Stimulated activated CD4-positive, alpha-beta T cell treated with anti-CD3 and anti-CD28 coated beads, Interleukin-2, amount 100 ng/mL, for 48 hours (primary cell): Measurements from ENCODE around the gene NDFIP1.
A peak's percentile ranks its signal among the peaks of the same experiment; 100 is the strongest.

ENCODE experiments used
- DNase-seq, 2 donors: peaks; one replicate each; pipeline ENCODE4 v3.0.0-alpha.2; 2020

Gene NDFIP1

GRCh38 chr5:142095035-142095434 lies 13.5 kb upstream of the NDFIP1 start:
- peak; percentile 52 to 67 for DNase-seq

GRCh38 chr5:142095651-142096330 lies 12.8 kb upstream of the NDFIP1 start:
- peak; percentile 67 to 68 for DNase-seq

GRCh38 chr5:142096382-142096781 lies 12.2 kb upstream of the NDFIP1 start:
- DNase-seq, result no peak

- no peak for DNase-seq
These were observed 10.9 kb upstream of the NDFIP1 start for GRCh38 chr5:142097681-142098080.

DNA sequence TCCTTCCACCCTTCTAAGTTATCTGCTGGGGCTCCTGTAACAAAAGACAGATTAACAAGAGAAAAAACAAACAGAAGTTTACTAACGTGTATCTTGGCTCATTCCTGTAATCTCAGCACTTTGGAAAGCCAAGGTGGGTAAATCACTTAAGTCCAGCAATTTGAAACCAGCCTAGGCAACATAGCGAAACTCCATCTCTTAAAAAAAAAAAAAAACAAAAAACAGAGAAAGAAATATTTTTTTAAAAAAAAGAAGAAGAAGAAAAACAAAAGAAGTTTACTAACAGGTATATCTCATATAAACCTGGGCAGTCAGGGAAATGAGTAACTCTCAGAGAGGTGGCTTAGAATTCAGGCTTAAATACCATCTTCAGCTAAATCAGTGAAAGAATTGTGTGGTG lies 10.3 kb upstream of the NDFIP1 start:
- no peak for DNase-seq

- DNase-seq, result no peak
These were observed 9.6 kb upstream of the NDFIP1 start for GRCh38 chr5:142098931-142099330.

DNA sequence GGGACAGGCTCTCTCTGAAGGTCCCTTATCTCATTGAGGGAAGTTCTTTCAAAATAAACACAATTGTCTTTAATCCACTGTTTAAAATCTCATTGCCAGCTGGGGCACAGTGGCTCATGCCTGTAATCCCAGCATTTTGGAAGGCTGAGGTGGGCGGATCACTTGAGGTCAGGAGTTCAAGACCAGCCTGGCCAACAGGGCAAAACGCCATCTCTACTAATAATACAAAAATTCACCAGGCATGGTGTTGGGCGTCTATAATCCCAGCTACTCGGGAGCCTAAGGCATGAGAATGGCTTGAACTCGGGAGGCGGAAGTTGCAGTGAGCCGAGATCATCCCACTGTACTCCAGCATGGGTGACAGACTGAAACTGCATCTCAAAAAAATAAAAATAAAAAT lies 8.3 kb upstream of the NDFIP1 start:
- no peak for DNase-seq

GRCh38 chr5:142102980-142103740 lies 5.4 kb upstream of the NDFIP1 start:
- no peak for DNase-seq

DNA sequence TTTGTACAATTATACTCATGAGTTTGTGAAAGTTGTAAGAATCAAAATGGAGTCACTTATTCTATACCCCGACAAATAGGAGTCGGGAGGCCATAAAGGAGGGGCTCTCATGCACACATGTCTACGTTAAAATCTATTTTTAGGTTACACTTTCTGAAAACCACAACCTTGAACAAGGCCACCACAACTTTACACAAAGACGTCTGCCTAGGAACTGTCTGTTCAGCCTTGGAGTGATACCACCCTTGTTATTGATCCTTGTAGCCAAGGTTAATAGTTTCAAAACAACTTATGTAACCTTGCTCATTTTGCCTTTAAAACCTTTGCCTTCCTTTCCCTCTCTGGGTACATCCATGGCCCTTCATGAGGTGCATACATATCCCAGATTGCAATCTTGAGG lies 4.1 kb upstream of the NDFIP1 start:
- DNase-seq, result no peak

DNA sequence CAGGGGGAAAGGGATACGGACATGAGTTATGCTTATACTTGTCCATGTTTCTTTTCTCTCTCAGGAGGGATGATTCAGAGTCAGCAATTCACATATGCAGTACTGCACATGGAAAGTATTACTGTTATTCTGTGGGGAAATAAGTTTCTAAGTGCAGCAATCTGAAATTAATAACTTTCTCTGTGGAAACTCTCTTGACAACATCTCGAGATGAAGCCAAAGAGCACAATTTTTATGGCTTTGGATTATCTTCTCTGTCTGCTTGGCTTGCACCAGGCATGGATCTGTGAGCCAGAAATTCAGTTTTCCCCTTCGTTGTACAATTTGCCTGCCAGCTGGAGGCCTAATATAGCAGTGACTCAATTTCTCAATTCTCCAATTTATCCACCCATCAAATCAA lies 2.5 kb upstream of the NDFIP1 start:
- no peak for DNase-seq

GRCh38 chr5:142107036-142107735 lies 1.4 kb upstream of the NDFIP1 start:
- DNase-seq, result no peak

DNA sequence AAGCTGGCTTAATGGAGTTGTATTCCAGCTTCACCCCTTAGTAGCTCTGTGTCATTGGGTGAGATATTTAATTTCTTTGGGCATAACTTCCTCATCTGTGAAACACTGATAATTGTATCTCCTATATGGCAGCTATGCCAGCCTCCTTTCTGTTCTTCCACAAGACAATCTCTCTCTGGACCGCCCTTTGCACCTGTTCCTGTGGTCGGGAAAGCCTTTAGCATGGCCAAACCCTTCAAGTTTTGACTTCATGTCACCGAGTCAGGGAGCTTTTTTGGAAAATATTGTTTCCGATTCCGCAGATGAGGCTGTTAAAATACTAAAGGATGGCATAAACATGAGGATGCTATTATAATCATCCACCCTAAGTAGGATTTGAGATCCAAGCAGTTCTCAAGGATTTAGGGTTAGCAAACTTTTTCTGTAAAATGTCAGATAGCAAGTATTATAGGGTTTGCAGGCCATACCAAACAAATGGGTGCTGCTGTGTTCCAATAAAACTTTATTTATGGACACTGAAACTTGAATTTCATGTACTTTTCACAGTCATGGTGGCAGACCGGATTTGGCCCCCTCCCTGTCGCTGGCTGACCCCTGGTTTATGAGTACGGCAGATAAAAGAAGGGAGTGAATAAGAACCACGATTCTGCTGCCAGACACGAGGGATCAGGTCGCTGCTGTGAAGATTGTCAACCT lies 695 bp upstream of the NDFIP1 start:
- no peak for DNase-seq

DNA sequence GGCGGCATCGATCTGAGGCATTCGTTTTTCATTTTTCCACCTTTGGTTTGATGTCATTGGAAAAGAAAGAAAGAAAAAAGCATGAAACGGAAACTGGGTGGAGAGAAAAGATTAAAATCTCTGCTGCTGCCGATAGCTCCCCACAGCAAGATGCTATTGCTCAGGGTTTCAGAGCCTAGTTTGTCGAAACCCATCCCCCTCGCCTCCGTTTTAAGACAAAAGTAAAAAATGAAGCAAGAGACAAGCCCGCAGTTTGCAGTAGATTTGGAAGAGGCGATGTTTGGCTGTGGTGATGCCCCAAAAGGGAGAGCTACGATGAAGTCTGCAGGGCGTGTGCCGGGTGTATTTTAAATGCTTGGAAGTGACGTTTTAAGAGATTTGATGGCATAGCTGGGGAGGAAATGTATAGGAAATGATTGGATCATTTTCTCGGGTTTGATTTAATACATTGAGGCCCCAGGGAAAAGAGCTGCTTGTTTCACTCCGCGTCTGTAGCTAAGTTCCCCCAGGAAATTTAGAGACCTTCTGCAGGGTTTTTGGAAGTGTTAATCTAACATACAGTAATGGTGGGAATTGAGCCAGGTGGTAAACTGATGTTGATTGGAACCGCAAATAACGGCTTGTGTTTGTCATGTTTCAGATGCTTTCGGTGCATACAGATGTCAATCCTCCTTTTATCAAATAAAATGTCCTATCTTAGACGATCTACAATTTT lies 909 bp downstream of the NDFIP1 start:
- DNase-seq, result peak in 1 of 2 donors; percentile 38

GRCh38 chr5:142110046-142110531 lies 1.5 kb downstream of the NDFIP1 start:
- no peak for DNase-seq

DNA sequence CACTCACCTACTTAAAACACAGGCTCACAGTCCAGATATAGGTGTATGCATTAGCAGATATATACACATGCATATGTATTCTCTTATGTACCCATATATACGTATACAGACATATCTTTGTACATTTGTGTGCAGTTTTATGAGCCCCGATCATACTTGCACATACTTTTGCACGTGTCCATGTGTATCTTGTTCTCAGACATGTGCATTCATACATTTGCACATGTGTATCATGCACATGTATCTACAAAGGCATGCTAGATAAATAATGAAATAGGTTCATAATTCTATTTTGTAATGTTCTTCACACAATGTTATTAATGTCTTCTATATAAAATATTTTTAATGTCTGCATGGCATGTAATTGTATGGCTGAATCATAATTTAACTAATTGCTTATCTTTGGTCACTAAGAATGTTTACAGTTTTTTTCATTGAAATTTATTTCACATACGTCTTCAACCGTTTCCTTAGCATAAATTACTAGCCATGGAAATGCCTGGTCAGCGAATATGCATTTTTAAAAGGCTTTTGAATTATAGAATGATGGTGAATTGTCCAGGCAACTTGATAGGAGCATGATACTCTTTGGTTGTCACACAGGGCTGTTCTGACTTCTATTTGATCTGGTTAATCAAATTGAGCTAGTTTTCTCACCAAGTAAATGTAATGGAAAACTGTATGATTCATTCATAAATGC lies 2.6 kb downstream of the NDFIP1 start:
- DNase-seq, result no peak

DNA sequence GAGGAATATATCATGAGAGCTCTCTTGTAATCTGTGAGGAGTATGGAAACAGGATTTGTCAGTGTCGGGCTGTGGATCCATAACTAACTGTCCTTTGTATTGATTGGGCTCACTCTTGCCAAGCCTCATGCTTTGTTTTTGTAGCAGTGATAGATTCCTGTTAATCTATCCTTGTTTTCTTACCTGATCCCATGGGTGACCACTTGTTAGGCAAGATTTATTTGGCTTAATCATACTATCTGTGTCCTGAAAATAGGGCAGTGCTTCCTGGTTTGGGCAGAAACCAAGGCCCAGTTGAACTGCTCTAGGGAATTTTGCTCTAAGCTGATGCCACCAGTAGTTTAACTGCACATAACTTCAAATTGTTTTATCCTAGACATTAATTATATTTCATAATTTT lies 6.1 kb downstream of the NDFIP1 start:
- no peak for DNase-seq

DNA sequence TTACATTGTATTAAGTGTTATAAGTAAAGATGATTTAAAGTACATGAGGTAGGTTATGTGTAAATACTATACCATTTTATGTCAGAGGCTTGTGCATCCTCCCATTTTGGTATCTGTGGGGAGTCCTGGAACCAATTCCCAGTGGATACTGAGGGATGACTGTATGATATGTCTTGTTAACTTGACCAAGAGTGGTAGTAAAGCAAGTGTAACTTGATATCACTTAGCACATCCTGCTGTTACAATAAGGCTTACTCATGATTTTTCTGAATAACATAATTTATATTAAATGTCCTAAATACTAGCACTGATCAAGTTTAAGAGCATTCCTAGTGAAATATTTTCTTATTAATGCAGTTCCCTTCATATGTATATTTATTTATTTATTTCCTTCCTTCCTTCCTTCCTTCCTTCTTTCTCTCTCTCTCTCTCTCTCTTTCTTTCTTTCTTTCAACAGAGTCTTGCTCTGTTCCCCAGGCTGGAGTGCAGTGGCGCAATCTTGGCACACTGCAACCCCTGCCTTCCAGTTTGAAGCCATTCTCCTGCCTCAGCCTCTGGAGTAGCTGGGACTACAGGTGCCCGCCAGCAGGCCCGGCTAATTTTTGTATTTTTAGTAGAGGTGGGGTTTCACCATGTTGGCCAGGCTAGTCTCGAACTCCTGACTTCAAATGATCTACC lies 7.5 kb downstream of the NDFIP1 start:
- DNase-seq, result no peak

DNA sequence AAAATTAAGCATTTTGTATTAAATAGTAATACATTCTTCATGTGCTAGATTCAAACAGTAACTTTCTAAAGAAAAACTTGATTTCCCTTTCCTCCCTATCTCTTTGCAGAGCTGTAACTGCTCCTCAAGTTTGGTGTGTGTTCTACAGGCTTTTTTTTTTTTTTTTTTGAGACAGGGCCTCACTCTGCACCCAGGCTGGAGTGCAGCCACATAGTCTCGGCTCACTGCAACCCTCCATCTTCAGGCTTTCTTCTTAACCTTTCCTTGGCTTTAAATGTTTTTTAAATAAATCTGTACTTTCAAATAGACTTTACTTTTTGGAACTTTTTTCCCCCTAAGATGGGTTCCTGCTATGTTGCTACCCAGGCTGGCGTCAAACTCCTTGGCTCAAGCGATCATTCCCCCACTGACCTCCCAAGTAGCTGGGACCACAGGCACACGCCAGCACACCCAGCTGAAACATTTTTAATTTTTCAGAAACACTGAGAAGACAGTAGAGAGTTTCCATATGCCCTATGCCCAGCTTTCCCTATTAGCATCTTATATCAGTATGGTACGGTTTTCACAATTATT lies 9.1 kb downstream of the NDFIP1 start:
- DNase-seq, result no peak

GRCh38 chr5:142118155-142118686 lies 9.6 kb downstream of the NDFIP1 start:
- no peak for DNase-seq

GRCh38 chr5:142119051-142119625 lies 10.6 kb downstream of the NDFIP1 start:
- DNase-seq, result no peak
